GM18526 (cell line): ENCODE measurements around the gene UGT1A4.

Experiments
- POLR2A ChIP-seq: IDR thresholded peaks from 3 replicates; pipeline ENCODE4 v1.6.1; 2011; ENCODE audit not compliant: insufficient read length; ENCODE audit errors: extremely low read depth

The UGT1A4 gene

GRCh38 chr2:233691443-233692433 is 26.8 kb upstream of the UGT1A4 start:
- no peak for TF ChIP-seq POLR2A

- TF ChIP-seq POLR2A: no peak
These were observed 25.9 kb upstream of the UGT1A4 start, which contains the start of gene UGT1A6 for GRCh38 chr2:233692648-233693047. Gene UGT1A6, plus strand, starts transcription at chr2:233692890. Its CDS starts 115 bp downstream, at chr2:233693005.

GRCh38 chr2:233693963-233694362 is 24.6 kb upstream of the UGT1A4 start:
- no peak for TF ChIP-seq POLR2A

- TF ChIP-seq POLR2A: no peak
These were observed 19.8 kb upstream of the UGT1A4 start for GRCh38 chr2:233698740-233699139.

- TF ChIP-seq POLR2A: no peak
These were observed 19.0 kb upstream of the UGT1A4 start for GRCh38 chr2:233699424-233700027.

- no peak for TF ChIP-seq POLR2A
These were observed 18.4 kb upstream of the UGT1A4 start for GRCh38 chr2:233700028-233700635.

- TF ChIP-seq POLR2A: no peak
These were observed 16.3 kb upstream of the UGT1A4 start for GRCh38 chr2:233702238-233702637.

GRCh38 chr2:233705911-233706506 is 12.5 kb upstream of the UGT1A4 start:
- TF ChIP-seq POLR2A: no peak

GRCh38 chr2:233706720-233707119 is 11.8 kb upstream of the UGT1A4 start:
- no peak for TF ChIP-seq POLR2A

GRCh38 chr2:233707940-233708644 is 10.4 kb upstream of the UGT1A4 start:
- no peak for TF ChIP-seq POLR2A

- no peak for TF ChIP-seq POLR2A
These were observed 9.6 kb upstream of the UGT1A4 start for GRCh38 chr2:233708942-233709341.

GRCh38 chr2:233711312-233712008 is 7.1 kb upstream of the UGT1A4 start:
- TF ChIP-seq POLR2A: no peak

GRCh38 chr2:233712611-233713261 is 5.8 kb upstream of the UGT1A4 start, which contains the start of gene UGT1A5:
Gene UGT1A5, plus strand, starts transcription at chr2:233712907. Its CDS starts 85 bp downstream, at chr2:233712992.
- no peak for TF ChIP-seq POLR2A

GRCh38 chr2:233713262-233713615 is 5.3 kb upstream of the UGT1A4 start:
- TF ChIP-seq POLR2A: no peak
